Ectodermal cell (in vitro differentiated cells): ENCODE data around the gene CAMK1. TPM values are rescaled to one million over a fixed set of nuclear protein-coding genes. Genes with fewer than 3 reads are reported as not detected.

ENCODE experiments used
- H3K27ac ChIP-seq: 2 replicates; pipeline ENCODE4 v1.7.0; 2013; ENCODE audit warnings: mild to moderate bottlenecking, low read depth, low read length; ENCODE audit not compliant: insufficient read depth, poor library complexity, severe bottlenecking
- H3K27me3 ChIP-seq: 2 replicates; pipeline ENCODE4 v1.7.0; 2013; ENCODE audit warnings: mild to moderate bottlenecking, low read length; ENCODE audit not compliant: insufficient read depth, control insufficient read depth, poor library complexity, severe bottlenecking
- H3K36me3 ChIP-seq: one replicate; pipeline ENCODE4 v1.7.0; 2013; ENCODE audit warnings: low read length; ENCODE audit not compliant: control insufficient read depth, insufficient read depth
- H3K4me1 ChIP-seq: one replicate; pipeline ENCODE4 v1.7.0; 2013; ENCODE audit warnings: low read length; ENCODE audit not compliant: control insufficient read depth, insufficient read depth
- H3K4me3 ChIP-seq: 2 replicates; pipeline ENCODE4 v1.7.0; 2013; ENCODE audit warnings: low read depth, low read length, control low read depth; ENCODE audit not compliant: insufficient read depth
- H3K9me3 ChIP-seq: 2 replicates; pipeline ENCODE4 v1.7.0; 2013; ENCODE audit warnings: mild to moderate bottlenecking, low read length, moderate library complexity; ENCODE audit not compliant: control insufficient read depth
- WGBS, 2 experiments: methylation state at CpG; one replicate each; pipeline ENCODE4 v1.1.7; 2013; ENCODE audit warnings: missing lambda C conversion rate in 2 of 2; 5-methylcytosine and 5-hydroxymethylcytosine counted together
- polyA plus RNA-seq, 4 experiments: library from polyadenylated mRNA; stranded (reverse); fragments of 50-300 nt; gene quantifications; one replicate each; pipeline ENCODE4 v1.2.3, GENCODE V29; 2013

The CAMK1 gene
- 29.0 TPM for polyA plus RNA-seq (2013, experiment 1 of 4)
- polyA plus RNA-seq (2013, experiment 2 of 4), result 28.4 TPM
- polyA plus RNA-seq (2013, experiment 3 of 4), result 23.3 TPM
- polyA plus RNA-seq (2013, experiment 4 of 4), result 28.2 TPM

DNA sequence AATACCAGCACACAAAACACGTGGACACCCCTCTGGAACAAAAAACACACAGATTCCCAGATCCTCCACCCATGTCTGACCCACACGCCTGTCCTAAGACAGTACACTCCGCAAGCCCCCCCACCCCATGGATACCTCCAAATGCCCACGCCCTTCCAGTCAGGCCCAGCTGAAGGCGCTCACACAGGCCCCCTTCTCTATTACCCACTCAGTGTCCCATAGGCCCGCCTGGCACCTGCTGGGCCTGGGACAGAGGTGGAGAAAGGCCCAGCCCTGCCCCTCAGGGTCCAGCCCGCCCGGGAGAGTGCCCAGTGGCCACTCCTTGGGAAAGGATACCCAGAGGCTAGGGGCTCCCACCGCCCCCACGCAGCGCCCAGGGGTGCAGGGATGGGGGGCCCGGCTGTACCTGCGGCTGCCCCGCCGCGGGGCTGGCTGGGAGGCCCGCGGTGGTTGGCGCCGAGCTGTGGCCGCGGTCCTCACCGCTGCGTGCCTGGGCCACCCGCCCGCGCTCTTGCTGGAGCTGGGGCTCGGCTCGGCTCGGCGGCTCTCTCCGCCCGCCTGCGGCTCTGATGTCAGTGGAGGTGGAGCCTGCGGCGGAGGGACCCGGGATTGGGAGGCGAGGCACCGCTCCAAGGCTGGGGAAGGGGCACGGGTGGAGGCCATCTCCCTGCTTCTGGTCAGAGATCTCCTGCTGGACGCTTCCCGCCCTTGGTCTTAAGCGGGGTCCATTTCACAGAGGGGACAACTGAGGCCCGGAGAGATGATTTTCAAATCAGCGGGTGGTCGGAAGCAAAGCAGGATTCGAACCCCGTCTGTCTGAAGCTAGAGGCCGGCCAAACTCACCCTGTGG is at the start of gene CAMK1:
CAMK1 (minus strand) TSS at position 522 of the 850 bp plus-strand sequence. CDS start 2,198 bp downstream, outside the sequence.
- H3K9me3 ChIP-seq, result no peaks in the 10 kb centered on the region
- WGBS, 2 experiments, result 13% methylated on average over 49 of the region's 49 CpGs
- peaks cover 5% of the 10 kb centered on the region for H3K36me3 ChIP-seq
- H3K4me3 ChIP-seq, result peak within 1 kb of the TSS; percentile 67
- peak within 1 kb of the TSS; percentile 44 for H3K27ac ChIP-seq
- no peaks in the 10 kb centered on the region for H3K27me3 ChIP-seq
- H3K4me1 ChIP-seq, result peaks cover 25% of the 10 kb centered on the region

GRCh38 chr3:9818666-9819335 is 49.1 kb upstream of the CAMK1 start:
- H3K36me3 ChIP-seq, result no peaks in the 10 kb centered on the region
- H3K27me3 ChIP-seq, result no peaks in the 10 kb centered on the region
- H3K4me3 ChIP-seq, result no peak overlapping the region
- WGBS, 2 experiments, result 91 to 93% methylated on average over 6 of the region's 7 CpGs
- no peaks in the 10 kb centered on the region for H3K9me3 ChIP-seq
- no peaks in the 10 kb centered on the region for H3K4me1 ChIP-seq
- no peak overlapping the region for H3K27ac ChIP-seq

DNA sequence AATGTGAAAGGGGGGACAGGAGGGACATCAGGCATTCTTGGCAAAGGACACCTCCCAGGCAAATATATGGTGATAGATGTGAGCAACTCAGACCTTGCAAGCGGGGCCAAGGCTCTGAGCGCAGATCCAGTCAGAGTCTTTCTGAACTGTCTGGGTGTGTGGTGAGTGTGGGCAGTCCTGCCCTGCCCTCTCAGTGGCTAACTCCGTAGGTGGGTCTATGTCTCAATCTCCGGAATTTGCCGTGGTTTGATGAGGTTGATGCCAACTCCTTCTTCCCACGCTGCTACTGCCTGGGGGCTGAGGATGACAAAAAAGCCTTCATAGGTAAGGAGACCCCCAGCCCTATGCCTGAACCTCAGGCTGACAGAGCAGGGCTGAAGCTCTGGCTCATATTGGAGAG is 47.7 kb upstream of the CAMK1 start:
- H3K27me3 ChIP-seq, result no peaks in the 10 kb centered on the region
- 89 to 91% methylated on average over 6 of the region's 6 CpGs for WGBS, 2 experiments

GRCh38 chr3:9815986-9816385 is 46.2 kb upstream of the CAMK1 start:
- Histone ChIP-seq H3K27me3 (peaks cover 4% of the 10 kb centered on the region), H3K27ac (no peak overlapping the region), H3K4me1 (no peaks in the 10 kb centered on the region), H3K9me3 (no peaks in the 10 kb centered on the region), H3K36me3 (no peaks in the 10 kb centered on the region), H3K4me3 (no peak overlapping the region)
- WGBS, 2 experiments, result 95% methylated on average over 9 of the region's 9 CpGs

More for the DNA sequence above, 47.7 kb upstream of the CAMK1 start:
- Histone ChIP-seq H3K4me1 (no peaks in the 10 kb centered on the region), H3K36me3 (no peaks in the 10 kb centered on the region), H3K9me3 (no peaks in the 10 kb centered on the region), H3K4me3 (no peak overlapping the region), H3K27ac (no peak overlapping the region)

DNA sequence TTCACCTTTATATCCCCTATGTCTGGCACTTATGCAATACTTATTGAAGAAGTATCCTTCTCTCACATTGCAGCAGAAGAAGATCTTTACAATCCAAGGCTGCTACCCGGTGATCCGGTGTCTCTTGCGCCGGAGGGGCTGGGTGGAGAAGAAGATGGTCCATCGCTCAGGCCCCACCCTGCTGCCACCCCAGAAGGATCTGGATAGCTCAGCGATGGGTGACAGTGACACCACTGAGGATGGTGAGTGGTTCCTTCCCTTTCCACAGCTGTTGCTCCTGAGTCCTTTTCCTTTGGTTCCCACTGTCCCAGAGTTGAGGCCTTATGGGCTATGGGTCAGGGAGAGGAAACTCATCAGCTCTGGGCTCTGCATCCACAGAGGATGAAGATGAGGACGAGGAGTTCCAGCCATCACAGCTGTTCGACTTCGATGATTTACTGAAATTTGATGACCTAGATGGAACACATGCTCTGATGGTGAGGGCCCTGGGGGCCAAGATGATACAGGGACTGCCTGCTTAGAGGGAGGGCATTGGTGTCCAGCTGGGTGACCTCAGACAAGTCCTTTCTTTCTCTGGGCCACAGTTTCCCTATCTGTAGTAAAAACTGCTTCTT is 43.2 kb upstream of the CAMK1 start:
- H3K4me3 ChIP-seq, result no peak overlapping the region
- H3K36me3 ChIP-seq, result no peaks in the 10 kb centered on the region
- WGBS, 2 experiments, result 94% methylated on average over 9 of the region's 9 CpGs

GRCh38 chr3:9810846-9811245 is 41.1 kb upstream of the CAMK1 start:
- Histone ChIP-seq H3K27ac (no peak overlapping the region), H3K9me3 (no peaks in the 10 kb centered on the region), H3K27me3 (peaks cover 8% of the 10 kb centered on the region), H3K4me1 (peaks cover 19% of the 10 kb centered on the region), H3K4me3 (no peak overlapping the region), H3K36me3 (peaks cover 2% of the 10 kb centered on the region)
- 82 to 86% methylated on average over 10 of the region's 10 CpGs for WGBS, 2 experiments

More for the DNA sequence above, 43.2 kb upstream of the CAMK1 start:
- peaks cover 8% of the 10 kb centered on the region for H3K4me1 ChIP-seq
- H3K27ac ChIP-seq, result no peak overlapping the region
- H3K9me3 ChIP-seq, result no peaks in the 10 kb centered on the region
- peaks cover 8% of the 10 kb centered on the region for H3K27me3 ChIP-seq

DNA sequence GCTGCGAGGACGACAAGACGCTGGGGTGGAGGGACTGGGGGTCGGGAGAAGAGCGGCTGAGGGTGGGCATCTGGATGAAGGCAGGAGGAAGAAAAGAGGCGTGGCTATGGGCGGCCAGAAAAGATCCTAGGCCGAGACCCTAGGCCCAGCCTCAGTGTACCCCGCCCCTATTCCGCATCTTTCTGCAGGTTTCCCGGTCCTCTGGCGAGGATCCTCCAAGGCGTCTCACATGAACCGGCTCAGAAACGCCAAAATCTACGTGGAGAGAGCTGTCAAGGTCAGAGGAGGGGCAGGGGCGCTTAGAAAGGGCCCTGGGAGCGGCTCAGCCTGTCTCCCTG is 40.7 kb upstream of the CAMK1 start:
- Histone ChIP-seq H3K4me3 (peak overlapping the region; percentile 67), H3K9me3 (no peaks in the 10 kb centered on the region), H3K27ac (no peak overlapping the region), H3K36me3 (peaks cover 5% of the 10 kb centered on the region), H3K27me3 (peaks cover 8% of the 10 kb centered on the region), H3K4me1 (peaks cover 22% of the 10 kb centered on the region)
- WGBS, 2 experiments, result 11 to 12% methylated on average over 18 of the region's 18 CpGs

GRCh38 chr3:9809615-9810432 is 40.1 kb upstream of the CAMK1 start, which contains the start of gene TTLL3:
Gene TTLL3, plus strand, starts transcription at chr3:9810262. Its CDS starts 400 bp downstream, at chr3:9810662.
- H3K4me1 ChIP-seq, result peaks cover 22% of the 10 kb centered on the region
- H3K36me3 ChIP-seq, result peaks cover 7% of the 10 kb centered on the region
- peak within 1 kb of the TSS; percentile 79 for H3K27ac ChIP-seq
- no peaks in the 10 kb centered on the region for H3K9me3 ChIP-seq
- H3K27me3 ChIP-seq, result peaks cover 8% of the 10 kb centered on the region
- peak within 1 kb of the TSS; percentile 67 for H3K4me3 ChIP-seq
- WGBS, 2 experiments, result 2 to 3% methylated on average over 76 of the region's 76 CpGs

- WGBS, 2 experiments, result 89 to 90% methylated on average over 4 of the region's 4 CpGs
- Histone ChIP-seq H3K4me3 (peak overlapping the region; percentile 67), H3K4me1 (peaks cover 22% of the 10 kb centered on the region), H3K27me3 (peaks cover 8% of the 10 kb centered on the region), H3K9me3 (no peaks in the 10 kb centered on the region), H3K27ac (peak overlapping the region; percentile 79), H3K36me3 (peaks cover 13% of the 10 kb centered on the region)
These were observed 39.5 kb upstream of the CAMK1 start for GRCh38 chr3:9809239-9809614.
